Stimulated activated CD4-positive, alpha-beta T cell treated with anti-CD3 and anti-CD28 coated beads, Interleukin-12 subunit alpha, Interleukin-12 subunit beta, amount 100 ng/mL, for 24 hours (primary cell): ENCODE data around the gene PERM1.
A peak's percentile ranks its signal among the peaks of the same experiment; 100 is the strongest.
"Not testable (repeated sequence)": the region's sequence is repeated elsewhere in the genome, so short reads cannot be mapped to it uniquely, and the experiment has no call there.

Source experiments
- DNase-seq, 2 experiments: peaks; one replicate each; pipeline ENCODE4 v3.0.0-alpha.2; 2020; ENCODE audit warnings: low read depth in 2 of 2

Gene PERM1

GRCh38 chr1:981955-982558, at the start of gene PERM1:
Gene PERM1 (minus strand): TSS chr1:982093. CDS start chr1:981029, 1,064 bp downstream.
- no peak for DNase-seq

GRCh38 chr1:1030867-1031658, 49.2 kb upstream of the PERM1 start:
- not testable (repeated sequence) for DNase-seq

GRCh38 chr1:1027791-1028190, 45.9 kb upstream of the PERM1 start:
- DNase-seq = no peak

- no peak for DNase-seq
These were observed 44.9 kb upstream of the PERM1 start for GRCh38 chr1:1026599-1027413.

- no peak for DNase-seq
These were observed 43.8 kb upstream of the PERM1 start for GRCh38 chr1:1025730-1026129.

- DNase-seq = no peak
These were observed 43.1 kb upstream of the PERM1 start for GRCh38 chr1:1024771-1025699.

- DNase-seq = no peak
These were observed 42.4 kb upstream of the PERM1 start for GRCh38 chr1:1024149-1024770.

- no peak for DNase-seq
These were observed 41.8 kb upstream of the PERM1 start for GRCh38 chr1:1023700-1024099.

- DNase-seq = no peak
These were observed 40.6 kb upstream of the PERM1 start for GRCh38 chr1:1022302-1023009.

- no peak for DNase-seq
These were observed 40.0 kb upstream of the PERM1 start for GRCh38 chr1:1021920-1022259.

GRCh38 chr1:1021010-1021919, 39.4 kb upstream of the PERM1 start:
- DNase-seq = no peak

GRCh38 chr1:1020415-1021009, 38.6 kb upstream of the PERM1 start:
- no peak for DNase-seq

- no peak for DNase-seq
These were observed 38.1 kb upstream of the PERM1 start, which contains the start of gene AGRN for GRCh38 chr1:1020000-1020404. Gene AGRN (plus strand): TSS chr1:1020120. CDS start chr1:1020173, 53 bp downstream.

- peak; percentile 53 to 69 for DNase-seq
These were observed 37.5 kb upstream of the PERM1 start for GRCh38 chr1:1019122-1019999.

GRCh38 chr1:1018321-1018685, 36.4 kb upstream of the PERM1 start:
- not testable (repeated sequence) for DNase-seq

- not testable (repeated sequence) for DNase-seq
These were observed 35.8 kb upstream of the PERM1 start for GRCh38 chr1:1017397-1018320.
